Measurements from ENCODE around the gene MRPL36.
A peak's percentile ranks its signal among the peaks of the same experiment; 100 is the strongest.
"Not testable (repeated sequence)": the region's sequence is repeated elsewhere in the genome, so short reads cannot be mapped to it uniquely, and the experiment has no call there.

The MRPL36 gene

GRCh38 chr5:1793966-1794900, 5.4 kb downstream of the MRPL36 start:
- H3K9me3 ChIP-seq (ENCODE audit: control extremely low read depth in 1 of 5, control insufficient read depth in 4 of 5, insufficient read depth in 2 of 5, low read depth in 1 of 5, low read length in 4 of 5), result no peaks in the 10 kb centered on the region
- DNase-seq, result no peak
- H3K27ac ChIP-seq (ENCODE audit: insufficient read depth in 1 of 2, low read depth in 1 of 2, low read length in 2 of 2, poor library complexity in 1 of 2, severe bottlenecking in 2 of 2), result no peak overlapping the region
- ChIA-PET CTCF (interaction anchor here (1.0 to 1.2 kb wide), 2 partner anchors 9 to 12 kb away, joined by 3 to 4 read pairs; no protein-coding TSS in a partner anchor), POLR2A (no interaction called here)
- WGBS (ENCODE audit: insufficient coverage), result 94% methylated on average over 33 of the region's 33 CpGs
- H3K4me3 ChIP-seq (ENCODE audit: control insufficient read depth in 1 of 7, extremely low read depth in 1 of 7, insufficient read depth in 4 of 7, low read depth in 2 of 7, low read length in 6 of 7), result no peak overlapping the region
- peaks cover 0 to 23% (median 16%) of the 10 kb centered on the region in 4 experiments for H3K36me3 ChIP-seq (ENCODE audit: control insufficient read depth in 4 of 4, insufficient read depth in 4 of 4, low read length in 3 of 4)
- no peaks in the 10 kb centered on the region for H3K27me3 ChIP-seq (replicated peaks in 2 of 5; ENCODE audit: control insufficient read depth in 4 of 5, insufficient read depth in 5 of 5, low read length in 4 of 5)
- peaks cover 0 to 45% (median 14%) of the 10 kb centered on the region in 4 experiments for H3K4me1 ChIP-seq (ENCODE audit: control extremely low read depth in 1 of 4, control insufficient read depth in 4 of 4, insufficient read depth in 4 of 4, low read length in 3 of 4)

GRCh38 chr5:1793301-1793740, 6.3 kb downstream of the MRPL36 start:
- no peaks in the 10 kb centered on the region for H3K9me3 ChIP-seq (ENCODE audit: control extremely low read depth in 1 of 5, control insufficient read depth in 4 of 5, insufficient read depth in 2 of 5, low read depth in 1 of 5, low read length in 4 of 5)
- ChIA-PET CTCF (interaction anchor here (1.0 to 1.2 kb wide), 3 partner anchors 10 to 16 kb away, joined by 3 to 4 read pairs (median 3); no protein-coding TSS in a partner anchor), POLR2A (no interaction called here)
- no peak overlapping the region for H3K4me3 ChIP-seq (ENCODE audit: control insufficient read depth in 1 of 7, extremely low read depth in 1 of 7, insufficient read depth in 4 of 7, low read depth in 2 of 7, low read length in 6 of 7)
- H3K4me1 ChIP-seq (ENCODE audit: control extremely low read depth in 1 of 4, control insufficient read depth in 4 of 4, insufficient read depth in 4 of 4, low read length in 3 of 4), result peaks cover 0 to 38% (median 7%) of the 10 kb centered on the region in 4 experiments
- H3K36me3 ChIP-seq (ENCODE audit: control insufficient read depth in 4 of 4, insufficient read depth in 4 of 4, low read length in 3 of 4), result peaks cover 0 to 23% (median 16%) of the 10 kb centered on the region in 4 experiments
- H3K27me3 ChIP-seq (replicated peaks in 2 of 5; ENCODE audit: control insufficient read depth in 4 of 5, insufficient read depth in 5 of 5, low read length in 4 of 5), result peaks cover 0 to 3% (median 0%) of the 10 kb centered on the region in 5 experiments
- H3K27ac ChIP-seq (ENCODE audit: insufficient read depth in 1 of 2, low read depth in 1 of 2, low read length in 2 of 2, poor library complexity in 1 of 2, severe bottlenecking in 2 of 2), result no peak overlapping the region
- WGBS (ENCODE audit: insufficient coverage), result 93% methylated on average over 8 of the region's 10 CpGs
- no peak for DNase-seq

- peaks cover 0 to 20% (median 14%) of the 10 kb centered on the region in 4 experiments for H3K36me3 ChIP-seq (ENCODE audit: control insufficient read depth in 4 of 4, insufficient read depth in 4 of 4, low read length in 3 of 4)
- H3K27ac ChIP-seq (ENCODE audit: insufficient read depth in 1 of 2, low read depth in 1 of 2, low read length in 2 of 2, poor library complexity in 1 of 2, severe bottlenecking in 2 of 2), result no peak overlapping the region
- H3K27me3 ChIP-seq (replicated peaks in 2 of 5; ENCODE audit: control insufficient read depth in 4 of 5, insufficient read depth in 5 of 5, low read length in 4 of 5), result peaks cover 0 to 5% (median 0%) of the 10 kb centered on the region in 5 experiments
- peaks cover 0 to 35% (median 7%) of the 10 kb centered on the region in 4 experiments for H3K4me1 ChIP-seq (ENCODE audit: control extremely low read depth in 1 of 4, control insufficient read depth in 4 of 4, insufficient read depth in 4 of 4, low read length in 3 of 4)
- no peak overlapping the region for H3K4me3 ChIP-seq (ENCODE audit: control insufficient read depth in 1 of 7, extremely low read depth in 1 of 7, insufficient read depth in 4 of 7, low read depth in 2 of 7, low read length in 6 of 7)
- DNase-seq, result peak; percentile 45 to 84 (median 81)
- 54% methylated on average over 7 of the region's 8 CpGs for WGBS (ENCODE audit: insufficient coverage)
- ChIA-PET POLR2A (no interaction called here), CTCF (interaction anchor here (1.0 to 1.2 kb wide), 3 partner anchors 10 to 16 kb away, joined by 3 to 4 read pairs (median 3); no protein-coding TSS in a partner anchor)
- no peaks in the 10 kb centered on the region for H3K9me3 ChIP-seq (ENCODE audit: control extremely low read depth in 1 of 5, control insufficient read depth in 4 of 5, insufficient read depth in 2 of 5, low read depth in 1 of 5, low read length in 4 of 5)
These were observed 6.8 kb downstream of the MRPL36 start for GRCh38 chr5:1792842-1793266.

- 94% methylated on average over 3 of the region's 3 CpGs for WGBS (ENCODE audit: insufficient coverage)
- ChIA-PET POLR2A (no interaction called here), CTCF (no interaction called here)
- Histone ChIP-seq H3K4me3 (ENCODE audit: control insufficient read depth in 1 of 7, extremely low read depth in 1 of 7, insufficient read depth in 4 of 7, low read depth in 2 of 7, low read length in 6 of 7) (no peak overlapping the region), H3K9me3 (ENCODE audit: control extremely low read depth in 1 of 5, control insufficient read depth in 4 of 5, insufficient read depth in 2 of 5, low read depth in 1 of 5, low read length in 4 of 5) (no peaks in the 10 kb centered on the region), H3K27ac (ENCODE audit: insufficient read depth in 1 of 2, low read depth in 1 of 2, low read length in 2 of 2, poor library complexity in 1 of 2, severe bottlenecking in 2 of 2) (no peak overlapping the region), H3K36me3 (ENCODE audit: control insufficient read depth in 4 of 4, insufficient read depth in 4 of 4, low read length in 3 of 4) (peaks cover 0 to 3% (median 1%) of the 10 kb centered on the region in 4 experiments), H3K27me3 (replicated peaks in 2 of 5; ENCODE audit: control insufficient read depth in 4 of 5, insufficient read depth in 5 of 5, low read length in 4 of 5) (peaks cover 0 to 6% (median 0%) of the 10 kb centered on the region in 5 experiments), H3K4me1 (ENCODE audit: control extremely low read depth in 1 of 4, control insufficient read depth in 4 of 4, insufficient read depth in 4 of 4, low read length in 3 of 4) (peaks cover 0 to 33% (median 7%) of the 10 kb centered on the region in 4 experiments)
- no peak for DNase-seq
These were observed 8.5 kb downstream of the MRPL36 start for GRCh38 chr5:1791176-1791575.

GRCh38 chr5:1789834-1790471, 9.7 kb downstream of the MRPL36 start:
- Histone ChIP-seq H3K27ac (ENCODE audit: insufficient read depth in 1 of 2, low read depth in 1 of 2, low read length in 2 of 2, poor library complexity in 1 of 2, severe bottlenecking in 2 of 2) (no peak overlapping the region), H3K4me1 (ENCODE audit: control extremely low read depth in 1 of 4, control insufficient read depth in 4 of 4, insufficient read depth in 4 of 4, low read length in 3 of 4) (peaks cover 0 to 33% (median 7%) of the 10 kb centered on the region in 4 experiments), H3K9me3 (ENCODE audit: control extremely low read depth in 1 of 5, control insufficient read depth in 4 of 5, insufficient read depth in 2 of 5, low read depth in 1 of 5, low read length in 4 of 5) (no peaks in the 10 kb centered on the region), H3K27me3 (replicated peaks in 2 of 5; ENCODE audit: control insufficient read depth in 4 of 5, insufficient read depth in 5 of 5, low read length in 4 of 5) (peaks cover 0 to 6% (median 0%) of the 10 kb centered on the region in 5 experiments), H3K4me3 (ENCODE audit: control insufficient read depth in 1 of 7, extremely low read depth in 1 of 7, insufficient read depth in 4 of 7, low read depth in 2 of 7, low read length in 6 of 7) (no peak overlapping the region), H3K36me3 (ENCODE audit: control insufficient read depth in 4 of 4, insufficient read depth in 4 of 4, low read length in 3 of 4) (no peaks in the 10 kb centered on the region)
- CTCF ChIA-PET, result no interaction called here
- DNase-seq, result no peak
- 58% methylated on average over 9 of the region's 10 CpGs for WGBS (ENCODE audit: insufficient coverage)
- POLR2A ChIA-PET, result no interaction called here

- H3K9me3 ChIP-seq (ENCODE audit: control extremely low read depth in 1 of 5, control insufficient read depth in 4 of 5, insufficient read depth in 2 of 5, low read depth in 1 of 5, low read length in 4 of 5); H3K4me3 ChIP-seq (ENCODE audit: control insufficient read depth in 1 of 7, extremely low read depth in 1 of 7, insufficient read depth in 4 of 7, low read depth in 2 of 7, low read length in 6 of 7); H3K36me3 ChIP-seq (ENCODE audit: control insufficient read depth in 4 of 4, insufficient read depth in 4 of 4, low read length in 3 of 4); POLR2A ChIA-PET; H3K27me3 ChIP-seq (replicated peaks in 2 of 5; ENCODE audit: control insufficient read depth in 4 of 5, insufficient read depth in 5 of 5, low read length in 4 of 5); CTCF ChIA-PET; H3K27ac ChIP-seq (ENCODE audit: insufficient read depth in 1 of 2, low read depth in 1 of 2, low read length in 2 of 2, poor library complexity in 1 of 2, severe bottlenecking in 2 of 2): not testable (repeated sequence)
- 96% methylated on average over 3 of the region's 3 CpGs for WGBS (ENCODE audit: insufficient coverage)
- peaks cover 0 to 33% (median 7%) of the 10 kb centered on the region in 4 experiments for H3K4me1 ChIP-seq (ENCODE audit: control extremely low read depth in 1 of 4, control insufficient read depth in 4 of 4, insufficient read depth in 4 of 4, low read length in 3 of 4)
- DNase-seq, result peak; percentile 8 to 43 (median 26)
These were observed 10.2 kb downstream of the MRPL36 start for GRCh38 chr5:1789438-1789833.
